NCI-H1417 treated with DMSO at 0.1 percent for 48 hours (cell line): ENCODE data around the gene CFAP77.
A peak's percentile ranks its signal among the peaks of the same experiment; 100 is the strongest.

Source experiments
- DNase-seq: peaks from one replicate; lab custom pipeline; 2025; lab: John Stamatoyannopoulos, UW

Gene CFAP77

GRCh38 chr9:132456241-132456640 is 46.2 kb downstream of the CFAP77 start:
- no peak for DNase-seq

- no peak for DNase-seq
These were observed 47.7 kb downstream of the CFAP77 start for GRCh38 chr9:132457504-132458236.

- DNase-seq, result no peak
These were observed 48.4 kb downstream of the CFAP77 start for GRCh38 chr9:132458432-132458831.

- no peak for DNase-seq
These were observed 49.6 kb downstream of the CFAP77 start for GRCh38 chr9:132459661-132460060.

- DNase-seq, result no peak
These were observed 50.2 kb downstream of the CFAP77 start for GRCh38 chr9:132460240-132460639.

GRCh38 chr9:132461281-132461896 is 51.4 kb downstream of the CFAP77 start:
- DNase-seq, result no peak

GRCh38 chr9:132461971-132462370 is 52.0 kb downstream of the CFAP77 start:
- no peak for DNase-seq

- DNase-seq, result no peak
These were observed 54.5 kb downstream of the CFAP77 start for GRCh38 chr9:132464547-132464946.

- no peak for DNase-seq
These were observed 55.2 kb downstream of the CFAP77 start for GRCh38 chr9:132465131-132465635.

- DNase-seq, result peak; percentile 82
These were observed 62.2 kb downstream of the CFAP77 start for GRCh38 chr9:132472199-132472598.

- DNase-seq, result no peak
These were observed 62.6 kb downstream of the CFAP77 start for GRCh38 chr9:132472599-132472998.

- DNase-seq, result no peak
These were observed 64.2 kb downstream of the CFAP77 start for GRCh38 chr9:132474253-132474652.

- DNase-seq, result no peak
These were observed 68.5 kb downstream of the CFAP77 start for GRCh38 chr9:132478353-132479050.

GRCh38 chr9:132479733-132480132 is 69.7 kb downstream of the CFAP77 start:
- DNase-seq, result no peak

GRCh38 chr9:132481053-132481849 is 71.2 kb downstream of the CFAP77 start:
- no peak for DNase-seq

- DNase-seq, result no peak
These were observed 72.3 kb downstream of the CFAP77 start for GRCh38 chr9:132482196-132482813.

GRCh38 chr9:132485393-132485792 is 75.4 kb downstream of the CFAP77 start:
- DNase-seq, result peak; percentile 28

- no peak for DNase-seq
These were observed 76.8 kb downstream of the CFAP77 start for GRCh38 chr9:132486706-132487350.

GRCh38 chr9:132487351-132487791 is 77.4 kb downstream of the CFAP77 start:
- DNase-seq, result no peak

- no peak for DNase-seq
These were observed 78.0 kb downstream of the CFAP77 start for GRCh38 chr9:132487980-132488535.

GRCh38 chr9:132488626-132489025 is 78.6 kb downstream of the CFAP77 start:
- DNase-seq, result peak; percentile 41
